Activated CD4-positive, alpha-beta T cell treated with anti-CD3 and anti-CD28 coated beads for 36 hours (primary cell): ENCODE data around the gene PRKG1. TPM values are rescaled to one million over a fixed set of nuclear protein-coding genes. Genes with fewer than 3 reads are reported as not detected.
A peak's percentile ranks its signal among the peaks of the same experiment; 100 is the strongest.

Source experiments
- ATAC-seq: fragments of 200-7000 bp; cut with Tn5 transposase; one replicate; pipeline ENCODE4 v1.10.0; 2021; ENCODE audit warnings: mild to moderate bottlenecking, moderate library complexity
- CTCF ChIA-PET: fragments of 350-600 bp; sonication (Branson Sonifier 250); formaldehyde crosslinking; loops from one replicate; lab custom pipeline; 2021; ENCODE audit warnings: antibody characterized with exemption; lab: Charles Lee
- POLR2A ChIA-PET: fragments of 350-600 bp; sonication (Branson Sonifier 250); formaldehyde crosslinking; loops from one replicate; lab custom pipeline; 2021; ENCODE audit warnings: antibody characterized with exemption, inconsistent platforms; lab: Charles Lee
- DNase-seq: peaks from one replicate; pipeline ENCODE4 v3.0.0-alpha.2; 2020
- H3K27ac Mint-ChIP-seq: one replicate; pipeline ENCODE4 v1.8.0; 2021; ENCODE audit warnings: mixed read lengths
- H3K27me3 Mint-ChIP-seq: one replicate; pipeline ENCODE4 v1.8.0; 2021; ENCODE audit warnings: mixed read lengths
- H3K36me3 Mint-ChIP-seq: one replicate; pipeline ENCODE4 v1.8.0; 2021; ENCODE audit warnings: low read depth, mixed read lengths
- H3K4me1 Mint-ChIP-seq: one replicate; pipeline ENCODE4 v1.8.0; 2021; ENCODE audit warnings: mixed read lengths
- H3K4me3 Mint-ChIP-seq: one replicate; pipeline ENCODE4 v1.8.0; 2021; ENCODE audit warnings: mild to moderate bottlenecking, moderate library complexity, mixed read lengths
- H3K9me3 Mint-ChIP-seq: one replicate; pipeline ENCODE4 v1.8.0; 2021; ENCODE audit warnings: low read depth, mixed read lengths
- intact Hi-C, 2 experiments: fragments of 100-400 bp; cut with DNase I in 1 of 2; cut with micrococcal nuclease in 1 of 2; formaldehyde crosslinking; loops; one replicate each; pipeline versions ENCODE4 v1.14.2 to v1.15.1; 2022 to 2024; cut with DNase I, micrococcal nuclease
- total RNA-seq, 2 experiments: library from RNA; stranded (reverse); gene quantifications; one replicate each; pipeline ENCODE4 v1.2.3, GENCODE V29; 2021

PRKG1 gene
- total RNA-seq, 2 experiments from 2014 or later, result not detected

DNA sequence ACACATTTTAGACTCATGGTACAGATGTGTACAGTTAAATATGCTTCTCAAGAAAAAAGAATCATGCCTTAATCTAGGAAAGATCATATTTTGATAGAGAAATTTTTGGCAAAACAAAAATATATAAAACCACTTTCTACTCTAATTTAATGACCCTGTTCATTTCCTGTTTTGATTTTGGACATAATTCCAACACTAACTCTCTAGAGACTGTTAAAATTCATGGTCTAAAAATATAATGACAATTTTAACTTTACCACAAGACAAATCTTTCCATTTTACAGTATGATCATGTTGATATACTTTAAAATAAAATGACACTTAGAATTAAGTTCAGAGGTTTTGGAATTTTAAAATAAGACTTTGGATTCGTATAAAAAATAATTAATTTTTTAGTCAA, 45.2 kb downstream of the PRKG1 start:
- Mint-ChIP-seq H3K4me3 (no peak overlapping the region), H3K36me3 (no peaks in the 10 kb centered on the region), H3K27me3 (no peaks in the 10 kb centered on the region), H3K9me3 (no peaks in the 10 kb centered on the region), H3K27ac (no peak overlapping the region), H3K4me1 (no peaks in the 10 kb centered on the region)
- no peak for ATAC-seq
- ChIA-PET POLR2A (no interaction called here), CTCF (no interaction called here)
- no peak for DNase-seq
- intact Hi-C loops, result no loop called here

DNA sequence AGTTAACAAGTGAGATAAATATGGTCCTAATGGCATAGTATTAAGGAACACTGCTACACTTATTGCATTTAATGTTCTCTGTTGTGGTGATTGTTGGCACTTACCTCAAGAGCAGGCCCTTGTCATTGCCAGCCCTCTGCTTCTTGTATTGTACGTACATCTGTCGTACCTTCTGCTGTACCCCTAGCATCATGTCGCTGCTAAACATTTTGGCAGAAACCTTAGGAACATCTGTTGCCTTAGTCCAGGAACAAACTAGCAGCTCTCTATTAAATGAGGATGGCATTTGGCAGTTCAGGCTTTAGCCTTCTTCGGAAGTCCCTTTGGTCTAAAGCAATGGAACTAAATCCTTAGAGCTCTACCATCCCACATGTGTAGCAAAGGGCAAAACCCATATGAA, 47.6 kb downstream of the PRKG1 start:
- intact Hi-C loops, result no loop called here
- CTCF ChIA-PET, result no interaction called here
- POLR2A ChIA-PET, result no interaction called here
- H3K9me3 Mint-ChIP-seq, result no peaks in the 10 kb centered on the region
- no peaks in the 10 kb centered on the region for H3K27me3 Mint-ChIP-seq
- no peaks in the 10 kb centered on the region for H3K36me3 Mint-ChIP-seq
- ATAC-seq (no peak), DNase-seq (no peak)
- H3K27ac Mint-ChIP-seq, result no peak overlapping the region
- no peaks in the 10 kb centered on the region for H3K4me1 Mint-ChIP-seq
- H3K4me3 Mint-ChIP-seq, result no peak overlapping the region

DNA sequence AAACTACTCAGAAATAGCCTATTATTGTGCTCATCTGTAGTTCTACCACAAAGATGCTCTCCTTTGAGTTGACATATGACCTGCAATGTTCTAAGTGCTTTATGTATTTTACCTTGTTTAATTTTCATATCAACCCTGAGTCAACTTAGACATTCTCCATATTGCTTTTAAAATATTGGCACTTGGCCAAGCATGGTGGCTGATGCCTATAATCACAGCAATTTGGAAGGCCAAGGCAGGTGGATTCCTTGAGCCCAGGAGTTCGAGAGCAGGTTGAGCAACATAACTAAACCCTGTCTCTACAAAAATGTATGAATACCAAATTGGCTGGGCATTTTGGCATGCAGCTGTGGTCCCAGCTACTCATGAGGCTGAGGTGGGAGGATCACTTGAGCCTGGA, 50.6 kb downstream of the PRKG1 start:
- H3K27ac Mint-ChIP-seq, result no peak overlapping the region
- CTCF ChIA-PET, result no interaction called here
- H3K4me3 Mint-ChIP-seq, result no peak overlapping the region
- H3K27me3 Mint-ChIP-seq, result no peaks in the 10 kb centered on the region
- H3K4me1 Mint-ChIP-seq, result no peaks in the 10 kb centered on the region
- H3K9me3 Mint-ChIP-seq, result peaks cover 3% of the 10 kb centered on the region
- ATAC-seq, result no peak
- peak; percentile 5 for DNase-seq
- POLR2A ChIA-PET, result no interaction called here
- H3K36me3 Mint-ChIP-seq, result no peaks in the 10 kb centered on the region
- intact Hi-C loops, result no loop called here

DNA sequence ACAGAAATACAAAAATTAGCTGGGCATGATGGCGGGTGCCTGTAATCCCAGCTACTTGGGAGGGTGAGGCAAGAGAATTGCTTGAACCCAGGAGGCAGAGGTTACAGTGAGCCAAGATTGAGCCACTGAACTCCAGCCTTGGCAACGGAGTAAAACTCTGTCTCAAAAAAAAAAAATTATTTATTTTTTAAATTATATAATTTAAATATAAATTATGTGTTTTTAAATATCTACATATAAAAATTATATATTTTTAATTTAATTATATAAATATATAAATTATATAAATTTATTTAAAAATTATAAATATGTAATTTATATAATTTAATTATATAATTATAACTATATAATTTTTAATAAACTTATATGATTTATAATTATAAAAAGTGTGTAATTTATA, 51.2 kb downstream of the PRKG1 start:
- DNase-seq, result no peak
- H3K4me1 Mint-ChIP-seq, result no peaks in the 10 kb centered on the region
- POLR2A ChIA-PET, result no interaction called here
- no peak overlapping the region for H3K27ac Mint-ChIP-seq
- H3K27me3 Mint-ChIP-seq, result no peaks in the 10 kb centered on the region
- H3K9me3 Mint-ChIP-seq, result peaks cover 3% of the 10 kb centered on the region
- CTCF ChIA-PET, result no interaction called here
- H3K4me3 Mint-ChIP-seq, result no peak overlapping the region
- no peaks in the 10 kb centered on the region for H3K36me3 Mint-ChIP-seq
- intact Hi-C loops, result no loop called here
- ATAC-seq, result no peak

DNA sequence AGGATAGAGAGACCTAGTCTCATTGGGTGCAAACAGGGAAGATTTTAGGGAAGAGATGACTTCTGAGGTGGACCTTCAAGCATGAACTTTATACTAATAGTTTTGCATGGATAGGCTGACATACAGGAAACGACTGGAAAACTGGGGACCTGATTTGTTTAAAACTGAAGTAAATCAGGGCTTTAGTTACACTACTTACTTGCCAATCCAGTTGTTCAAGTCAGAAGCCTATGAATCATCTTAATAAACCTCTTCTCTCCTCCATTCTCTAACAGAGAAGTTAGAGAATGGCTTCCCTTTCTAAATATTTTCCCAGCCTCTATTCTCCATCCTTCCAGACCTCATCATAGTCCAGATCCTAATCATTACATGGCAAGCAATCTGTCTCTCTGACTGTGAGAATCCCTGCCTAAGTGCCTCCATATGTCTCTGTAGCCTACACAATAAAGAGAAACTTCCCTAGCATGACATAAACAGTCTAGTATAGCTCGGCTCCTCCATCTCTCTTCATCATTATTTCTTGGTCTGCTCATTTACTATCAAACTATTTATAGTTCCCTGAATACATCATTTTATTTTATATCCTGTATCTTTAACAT, 55.8 kb downstream of the PRKG1 start:
- no peaks in the 10 kb centered on the region for H3K27me3 Mint-ChIP-seq
- DNase-seq (no peak), ATAC-seq (no peak)
- no peaks in the 10 kb centered on the region for H3K4me1 Mint-ChIP-seq
- no peak overlapping the region for H3K4me3 Mint-ChIP-seq
- H3K9me3 Mint-ChIP-seq, result peaks cover 3% of the 10 kb centered on the region
- no peak overlapping the region for H3K27ac Mint-ChIP-seq
- POLR2A ChIA-PET, result no interaction called here
- H3K36me3 Mint-ChIP-seq, result no peaks in the 10 kb centered on the region
- intact Hi-C loops, result no loop called here
- CTCF ChIA-PET, result no interaction called here

DNA sequence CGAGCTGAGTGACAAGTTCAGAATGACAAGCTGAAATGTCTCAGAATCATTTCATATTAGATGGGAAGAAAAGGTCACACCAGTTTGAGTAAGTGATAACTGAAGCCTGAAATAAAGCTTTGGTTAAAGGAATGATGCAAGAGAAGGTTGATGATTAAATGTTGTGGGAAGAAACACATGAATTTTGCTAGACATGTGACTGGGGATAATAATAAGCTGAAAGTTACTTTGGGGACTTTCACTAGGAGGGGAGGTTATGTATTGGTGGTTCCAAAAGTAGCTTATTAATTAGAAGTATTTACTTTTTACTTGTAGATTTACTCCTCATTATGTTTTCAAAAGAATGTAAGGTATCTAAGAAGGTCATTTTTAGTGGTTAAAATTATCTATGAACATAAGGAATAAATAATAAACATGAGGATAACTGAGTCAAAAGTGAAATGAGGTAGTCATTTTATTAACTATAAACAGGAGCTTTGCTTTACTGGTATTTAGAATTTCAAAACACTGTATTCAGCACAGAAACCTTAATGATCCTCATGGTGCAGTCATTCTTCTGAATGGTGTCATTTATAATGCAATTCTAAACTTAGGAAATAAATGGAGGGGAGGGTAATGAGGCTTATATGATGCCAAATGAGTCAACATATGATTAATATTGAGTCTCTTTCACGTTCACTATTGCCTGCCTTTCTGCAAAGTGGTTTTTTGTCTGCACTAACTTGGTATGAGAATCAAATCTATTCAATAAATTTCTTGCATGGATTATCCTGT, 63.7 kb downstream of the PRKG1 start:
- Mint-ChIP-seq H3K4me1 (no peaks in the 10 kb centered on the region), H3K27me3 (no peaks in the 10 kb centered on the region), H3K4me3 (no peak overlapping the region), H3K9me3 (no peaks in the 10 kb centered on the region), H3K27ac (no peak overlapping the region), H3K36me3 (no peaks in the 10 kb centered on the region)
- POLR2A ChIA-PET, result no interaction called here
- no peak for DNase-seq
- intact Hi-C loops, result no loop called here
- ATAC-seq, result no peak
- CTCF ChIA-PET, result interaction anchor here (0.6 to 0.7 kb wide), 2 partner anchors 25 to 822 kb away, joined by 3 read pairs; no protein-coding TSS in a partner anchor

DNA sequence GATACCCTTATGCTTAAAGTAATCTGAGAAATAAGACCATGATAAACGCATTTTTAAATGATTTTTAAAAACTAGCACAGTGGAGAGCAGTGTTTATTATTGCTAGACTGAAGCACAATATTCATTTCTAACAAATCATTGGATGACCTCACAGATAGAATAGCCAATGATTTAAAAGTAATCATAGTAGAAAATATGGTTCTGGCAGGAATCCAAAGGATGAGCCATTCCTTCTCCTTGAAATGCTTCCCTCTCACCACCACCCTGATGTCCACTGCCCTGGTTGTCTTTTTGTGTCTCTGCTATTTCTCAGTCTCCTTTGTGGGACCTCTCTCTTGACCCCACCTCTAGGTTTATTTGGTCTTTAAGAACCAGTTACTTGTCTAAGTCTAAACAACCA, 64.9 kb downstream of the PRKG1 start:
- no peak for DNase-seq
- Mint-ChIP-seq H3K4me1 (no peaks in the 10 kb centered on the region), H3K4me3 (no peak overlapping the region), H3K27me3 (no peaks in the 10 kb centered on the region), H3K9me3 (no peaks in the 10 kb centered on the region), H3K36me3 (no peaks in the 10 kb centered on the region), H3K27ac (no peak overlapping the region)
- ChIA-PET CTCF (interaction anchor here (0.6 kb wide), 1 partner anchor 14 kb away, joined by 3 read pairs; no protein-coding TSS in a partner anchor), POLR2A (no interaction called here)
- ATAC-seq, result no peak
- intact Hi-C loops, result no loop called here

DNA sequence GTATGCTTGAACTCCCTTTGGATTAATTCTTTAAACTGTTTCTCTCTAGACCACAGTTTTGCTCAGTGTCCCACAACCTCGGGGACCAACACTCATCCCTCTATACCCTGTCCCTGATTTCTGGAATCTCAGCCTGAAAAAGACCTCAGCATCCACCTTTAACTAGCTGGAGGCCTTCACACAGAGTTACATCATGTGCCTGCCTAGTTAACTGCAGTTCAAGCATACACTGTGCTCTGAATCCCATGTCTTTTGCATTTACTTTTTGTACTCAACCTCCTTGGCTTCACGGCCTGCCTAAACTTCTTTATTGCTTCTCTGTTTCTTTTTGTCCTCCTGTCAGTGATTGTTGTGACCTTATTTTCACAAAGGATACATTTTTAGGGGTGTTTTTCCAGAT, 66.7 kb downstream of the PRKG1 start:
- ChIA-PET CTCF (no interaction called here), POLR2A (no interaction called here)
- Mint-ChIP-seq H3K4me1 (no peaks in the 10 kb centered on the region), H3K36me3 (no peaks in the 10 kb centered on the region), H3K27me3 (no peaks in the 10 kb centered on the region), H3K27ac (no peak overlapping the region), H3K9me3 (no peaks in the 10 kb centered on the region), H3K4me3 (no peak overlapping the region)
- no peak for ATAC-seq
- DNase-seq, result no peak
- intact Hi-C loops, result no loop called here

DNA sequence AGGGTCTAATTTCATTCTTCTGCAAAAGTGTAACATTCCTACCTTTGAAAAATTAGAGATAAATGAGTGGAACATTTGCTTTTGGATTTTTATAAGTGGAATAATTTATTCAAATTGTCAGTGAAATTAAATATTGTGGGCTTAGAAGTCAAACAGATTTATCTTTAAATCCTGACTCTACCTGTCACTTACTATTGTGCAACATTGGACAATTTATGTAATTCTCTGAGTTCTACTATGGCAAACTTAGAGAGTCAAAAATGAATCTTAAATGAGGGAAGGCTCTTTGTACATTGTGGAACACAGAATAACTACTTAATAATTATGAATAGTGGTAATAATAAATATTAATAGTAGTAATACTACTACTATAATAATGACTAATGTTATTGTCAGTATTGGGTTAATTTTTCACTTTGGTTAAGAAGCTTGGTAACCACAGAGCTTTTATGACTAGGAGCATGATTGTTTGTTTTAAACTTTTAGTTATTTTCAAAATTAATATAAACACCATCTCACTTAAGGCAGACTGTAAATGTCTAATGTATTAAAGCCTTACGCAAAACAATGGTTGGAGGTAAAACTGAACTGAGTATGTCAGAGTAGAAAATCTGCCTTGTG, 70.0 kb downstream of the PRKG1 start:
- ATAC-seq, result no peak

DNA sequence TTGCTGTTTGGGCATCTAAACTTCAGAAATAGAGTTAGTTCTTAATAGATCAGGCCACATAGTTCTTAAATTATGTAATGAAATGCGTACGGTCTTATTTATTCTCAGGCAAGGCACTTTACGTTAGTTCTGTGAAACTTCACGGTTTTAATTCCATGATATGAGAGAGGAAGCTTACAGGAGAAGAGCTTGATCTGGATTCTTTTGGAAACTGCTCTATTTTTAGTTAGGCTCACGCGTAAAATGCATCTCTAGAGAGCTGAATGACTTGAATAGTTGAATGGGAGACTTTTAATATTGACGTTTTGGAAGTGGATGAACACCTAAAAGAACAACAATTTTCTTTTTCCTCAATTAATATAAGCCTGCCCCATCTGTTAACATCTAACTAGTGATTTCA, 71.1 kb downstream of the PRKG1 start:
- Mint-ChIP-seq H3K9me3 (no peaks in the 10 kb centered on the region), H3K4me1 (no peaks in the 10 kb centered on the region), H3K27ac (no peak overlapping the region), H3K4me3 (no peak overlapping the region), H3K27me3 (no peaks in the 10 kb centered on the region), H3K36me3 (no peaks in the 10 kb centered on the region)
- intact Hi-C loops, result no loop called here
- CTCF ChIA-PET, result interaction anchor here (0.9 kb wide), 1 partner anchor 25 kb away, joined by 3 read pairs; no protein-coding TSS in a partner anchor
- POLR2A ChIA-PET, result no interaction called here
- DNase-seq (no peak), ATAC-seq (no peak)

More for the DNA sequence above, 70.0 kb downstream of the PRKG1 start:
- Mint-ChIP-seq H3K27ac (no peak overlapping the region), H3K27me3 (no peaks in the 10 kb centered on the region), H3K36me3 (no peaks in the 10 kb centered on the region), H3K4me3 (no peak overlapping the region), H3K4me1 (no peaks in the 10 kb centered on the region), H3K9me3 (no peaks in the 10 kb centered on the region)
- POLR2A ChIA-PET, result no interaction called here
- DNase-seq, result no peak
- CTCF ChIA-PET, result no interaction called here
- intact Hi-C loops, result no loop called here

DNA sequence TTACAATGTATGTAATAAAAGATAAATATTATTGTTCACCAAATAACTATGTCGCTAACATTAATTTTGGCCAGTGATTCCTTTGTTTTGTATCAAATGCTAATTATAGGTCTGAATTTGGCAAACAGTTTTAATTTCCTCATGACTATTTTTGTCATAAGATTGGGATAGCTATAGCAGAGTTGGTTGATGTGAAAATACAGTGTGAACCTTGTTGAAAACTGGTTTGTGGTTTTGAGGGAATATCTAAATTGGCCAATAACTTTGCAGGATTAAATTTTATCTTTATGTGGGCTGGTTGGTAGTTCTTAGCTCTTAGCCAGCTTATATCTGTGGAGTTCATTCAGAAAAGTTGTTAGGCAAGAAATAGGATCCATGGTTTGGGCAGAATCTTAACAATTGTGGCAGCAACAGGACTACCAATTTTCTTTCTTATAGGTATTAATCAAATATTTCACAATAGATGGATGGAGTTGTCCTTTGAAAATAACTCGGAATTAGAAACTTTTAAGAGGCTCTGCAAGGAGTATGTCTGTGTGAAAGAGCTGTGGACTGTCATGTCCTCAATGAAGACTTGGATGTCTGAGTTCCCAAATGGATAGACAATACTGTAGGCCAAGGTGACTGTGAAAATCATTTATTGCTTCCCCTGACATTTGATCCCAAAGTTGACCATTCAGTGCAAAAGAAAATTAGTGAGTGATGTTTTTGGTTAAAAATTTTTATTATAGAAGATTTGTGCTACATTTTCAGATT, 73.5 kb downstream of the PRKG1 start:
- Mint-ChIP-seq H3K36me3 (no peaks in the 10 kb centered on the region), H3K9me3 (no peaks in the 10 kb centered on the region), H3K27ac (no peak overlapping the region), H3K4me1 (no peaks in the 10 kb centered on the region), H3K4me3 (no peak overlapping the region), H3K27me3 (no peaks in the 10 kb centered on the region)
- intact Hi-C loops, result no loop called here
- ChIA-PET CTCF (interaction anchor here (1.4 kb wide), 1 partner anchor 16 kb away, joined by 3 read pairs; no protein-coding TSS in a partner anchor), POLR2A (no interaction called here)
- no peak for DNase-seq
- no peak for ATAC-seq
